ENCODE results near the gene PSD4.

The PSD4 gene

DNA sequence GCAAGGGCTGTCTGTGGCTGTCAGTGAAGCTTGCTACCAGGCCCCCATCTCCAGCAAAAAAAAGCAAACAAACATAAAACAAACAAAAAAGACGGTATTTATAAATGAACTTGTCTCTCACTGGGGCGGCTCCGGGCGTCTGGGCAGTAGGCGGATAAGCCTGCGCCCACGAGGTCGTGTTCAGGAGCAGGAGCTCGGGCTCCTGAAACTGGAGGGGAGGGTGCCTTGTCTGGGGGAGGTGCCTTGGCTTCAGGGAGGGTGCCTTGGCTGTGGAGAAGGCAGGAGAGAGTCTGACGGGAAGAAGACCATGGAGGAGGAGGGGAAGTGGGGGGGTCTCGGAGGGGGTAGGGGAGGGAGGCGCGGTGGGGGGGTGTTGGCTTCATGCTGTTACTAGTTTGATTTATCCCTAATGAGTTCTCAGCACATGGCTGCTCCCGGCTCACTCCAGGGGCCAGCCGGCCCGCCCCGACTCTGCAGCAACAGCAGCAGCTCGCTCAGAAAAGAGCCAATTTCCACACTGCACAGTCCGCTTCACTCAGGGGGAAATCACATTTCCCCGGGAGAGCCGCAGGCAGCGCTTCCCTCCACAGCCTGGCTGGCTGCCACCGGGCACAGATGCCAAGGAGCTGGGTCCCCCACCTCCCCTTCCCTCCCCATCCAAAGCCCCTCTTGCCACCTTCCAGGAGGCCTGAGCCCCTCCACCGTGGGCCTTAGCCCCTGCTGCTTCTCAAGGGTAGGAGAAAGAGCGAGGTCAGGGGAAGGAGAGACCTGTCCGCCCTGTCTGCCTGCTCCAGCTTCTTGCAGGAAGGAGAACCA, 38.7 kb downstream of the PSD4 start:
- Histone ChIP-seq H3K4me1 (ENCODE audit: low read length) (no peaks in the 10 kb centered on the region), H3K36me3 (replicated peaks; ENCODE audit: low read depth, low read length) (no peaks in the 10 kb centered on the region), H3K27ac (ENCODE audit: low read length) (no peak overlapping the region), H3K4me2 (ENCODE audit: low read length) (no peak overlapping the region), H2AFZ (ENCODE audit: low read depth, low read length) (no peak overlapping the region), H3K4me3 (ENCODE audit: low read length) (no peak overlapping the region), H3K9ac (ENCODE audit: low read length) (no peak overlapping the region), H3K79me2 (ENCODE audit: low read length) (no peaks in the 10 kb centered on the region), H3K9me3 (ENCODE audit: insufficient read depth, low read length) (no peaks in the 10 kb centered on the region), H4K20me1 (ENCODE audit: insufficient read depth, low read length) (no peaks in the 10 kb centered on the region), H3K27me3 (ENCODE audit: low read depth, low read length) (no peaks in the 10 kb centered on the region)
- TF ChIP-seq, protein P1, sequence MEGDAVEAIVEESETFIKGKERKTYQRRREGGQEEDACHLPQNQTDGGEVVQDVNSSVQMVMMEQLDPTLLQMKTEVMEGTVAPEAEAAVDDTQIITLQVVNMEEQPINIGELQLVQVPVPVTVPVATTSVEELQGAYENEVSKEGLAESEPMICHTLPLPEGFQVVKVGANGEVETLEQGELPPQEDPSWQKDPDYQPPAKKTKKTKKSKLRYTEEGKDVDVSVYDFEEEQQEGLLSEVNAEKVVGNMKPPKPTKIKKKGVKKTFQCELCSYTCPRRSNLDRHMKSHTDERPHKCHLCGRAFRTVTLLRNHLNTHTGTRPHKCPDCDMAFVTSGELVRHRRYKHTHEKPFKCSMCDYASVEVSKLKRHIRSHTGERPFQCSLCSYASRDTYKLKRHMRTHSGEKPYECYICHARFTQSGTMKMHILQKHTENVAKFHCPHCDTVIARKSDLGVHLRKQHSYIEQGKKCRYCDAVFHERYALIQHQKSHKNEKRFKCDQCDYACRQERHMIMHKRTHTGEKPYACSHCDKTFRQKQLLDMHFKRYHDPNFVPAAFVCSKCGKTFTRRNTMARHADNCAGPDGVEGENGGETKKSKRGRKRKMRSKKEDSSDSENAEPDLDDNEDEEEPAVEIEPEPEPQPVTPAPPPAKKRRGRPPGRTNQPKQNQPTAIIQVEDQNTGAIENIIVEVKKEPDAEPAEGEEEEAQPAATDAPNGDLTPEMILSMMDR (IDR thresholded peaks at IDR 0.05; ENCODE audit: low read depth, low read length): no peak
- TF ChIP-seq EZH2phosphoT487 (IDR thresholded peaks at IDR 0.05; ENCODE audit: low read depth): no peak

DNA sequence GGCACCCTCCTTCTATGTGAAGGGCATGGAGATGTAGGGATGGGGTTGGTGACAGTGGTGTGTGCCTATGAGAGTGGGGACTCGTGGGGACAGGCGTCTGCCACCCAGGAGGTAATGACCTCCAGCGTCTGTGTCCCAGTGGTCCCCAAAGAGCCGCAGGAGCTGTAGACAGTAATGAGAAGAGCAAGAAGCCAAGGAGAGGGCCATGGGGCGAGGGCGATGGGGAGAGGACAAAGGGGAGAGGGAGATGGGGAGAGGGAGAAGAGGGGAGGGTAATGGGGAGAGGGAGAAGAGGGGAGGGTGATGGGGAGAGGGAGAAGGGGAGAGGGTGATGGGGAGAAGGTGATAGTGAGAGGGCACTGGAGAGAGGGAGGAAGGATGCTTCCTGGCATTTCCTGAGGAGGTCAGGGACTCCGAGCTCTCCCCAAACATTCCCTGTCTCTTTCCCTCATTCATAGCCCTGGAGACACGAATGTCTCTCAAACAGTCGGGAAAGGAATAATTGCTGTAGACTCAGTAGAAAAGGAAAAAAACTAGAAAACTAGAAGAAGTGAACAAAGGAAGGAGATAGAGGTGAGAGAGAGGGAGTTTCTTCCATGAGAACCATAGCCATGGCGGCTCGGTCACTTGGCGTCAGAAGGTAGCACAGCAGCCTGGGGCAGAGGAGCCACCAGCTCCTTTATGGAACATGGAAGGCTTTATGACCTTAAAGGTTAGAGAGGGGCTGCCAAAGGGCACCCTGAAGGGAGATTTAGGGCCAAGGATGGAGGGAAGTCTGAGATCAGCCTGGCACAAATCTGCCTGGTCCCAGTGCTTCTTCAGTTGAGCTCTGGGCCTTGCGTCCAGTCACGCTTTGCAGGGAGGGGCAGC, 39.5 kb downstream of the PSD4 start:
- no peaks in the 10 kb centered on the region for H3K27me3 ChIP-seq (ENCODE audit: low read depth, low read length)
- no peak overlapping the region for H3K4me3 ChIP-seq (ENCODE audit: low read length)
- H3K36me3 ChIP-seq (replicated peaks; ENCODE audit: low read depth, low read length): no peaks in the 10 kb centered on the region
- no peak overlapping the region for H3K27ac ChIP-seq (ENCODE audit: low read length)
- no peak overlapping the region for H2AFZ ChIP-seq (ENCODE audit: low read depth, low read length)
- H3K4me1 ChIP-seq (ENCODE audit: low read length): no peaks in the 10 kb centered on the region
- TF ChIP-seq, protein P1 (IDR thresholded peaks at IDR 0.05; ENCODE audit: low read depth, low read length): no peak
- no peak for TF ChIP-seq EZH2phosphoT487 (IDR thresholded peaks at IDR 0.05; ENCODE audit: low read depth)
- H3K9me3 ChIP-seq (ENCODE audit: insufficient read depth, low read length): no peaks in the 10 kb centered on the region
- no peak overlapping the region for H3K9ac ChIP-seq (ENCODE audit: low read length)
- H3K79me2 ChIP-seq (ENCODE audit: low read length): no peaks in the 10 kb centered on the region
- no peaks in the 10 kb centered on the region for H4K20me1 ChIP-seq (ENCODE audit: insufficient read depth, low read length)
- H3K4me2 ChIP-seq (ENCODE audit: low read length): no peak overlapping the region

DNA sequence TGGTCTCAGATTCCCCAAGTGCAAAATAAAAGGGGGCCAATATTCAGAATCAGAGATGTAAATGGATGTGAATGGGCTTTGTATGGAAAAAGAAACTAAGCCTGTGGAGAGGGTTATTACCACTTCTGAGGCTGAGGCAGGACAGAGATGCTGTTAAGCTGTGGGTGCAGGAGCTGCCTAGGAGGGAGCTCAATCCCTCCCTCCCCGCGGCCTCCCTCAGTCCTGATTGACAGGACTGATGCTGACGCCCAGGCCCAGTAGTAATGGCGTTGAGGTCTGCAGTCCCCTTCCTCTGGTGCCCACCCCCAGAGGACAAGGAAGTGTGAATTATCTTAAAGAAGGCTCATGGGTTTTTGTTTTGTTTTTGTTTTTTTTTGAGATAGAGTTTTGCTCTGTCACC, 40.4 kb downstream of the PSD4 start:
- H3K27ac ChIP-seq (ENCODE audit: low read length): no peak overlapping the region

More for the DNA sequence above, 40.4 kb downstream of the PSD4 start:
- no peaks in the 10 kb centered on the region for H3K79me2 ChIP-seq (ENCODE audit: low read length)
- no peak overlapping the region for H3K4me2 ChIP-seq (ENCODE audit: low read length)
- no peaks in the 10 kb centered on the region for H3K4me1 ChIP-seq (ENCODE audit: low read length)
- no peak for TF ChIP-seq EZH2phosphoT487 (IDR thresholded peaks at IDR 0.05; ENCODE audit: low read depth)
- TF ChIP-seq, protein P1 (IDR thresholded peaks at IDR 0.05; ENCODE audit: low read depth, low read length): no peak
- no peak overlapping the region for H2AFZ ChIP-seq (ENCODE audit: low read depth, low read length)
- no peak overlapping the region for H3K4me3 ChIP-seq (ENCODE audit: low read length)
- no peaks in the 10 kb centered on the region for H3K9me3 ChIP-seq (ENCODE audit: insufficient read depth, low read length)
- no peaks in the 10 kb centered on the region for H4K20me1 ChIP-seq (ENCODE audit: insufficient read depth, low read length)
- H3K9ac ChIP-seq (ENCODE audit: low read length): no peak overlapping the region
- H3K36me3 ChIP-seq (replicated peaks; ENCODE audit: low read depth, low read length): no peaks in the 10 kb centered on the region
- no peaks in the 10 kb centered on the region for H3K27me3 ChIP-seq (ENCODE audit: low read depth, low read length)
